Stimulated activated CD4-positive, alpha-beta T cell treated with anti-CD3 and anti-CD28 coated beads, Interleukin-1b, Interleukin-23, amount 100 ng/mL, for 1 hour (primary cell): Measurements from ENCODE around the gene ERF.
"Not testable (repeated sequence)": the region's sequence is repeated elsewhere in the genome, so short reads cannot be mapped to it uniquely, and the experiment has no call there.

Experiments
- DNase-seq, 2 donors: peaks; one replicate each; pipeline ENCODE4 v3.0.0-alpha.2; 2020; ENCODE audit warnings: low read depth in 2 of 2

The ERF gene

GRCh38 chr19:42275517-42275916, 20.6 kb upstream of the ERF start:
- DNase-seq, result no peak

- no peak for DNase-seq
Observed at GRCh38 chr19:42275103-42275502, 20.2 kb upstream of the ERF start.

GRCh38 chr19:42274065-42274682, 19.2 kb upstream of the ERF start:
- no peak for DNase-seq

GRCh38 chr19:42273407-42274064, 18.6 kb upstream of the ERF start:
- no peak for DNase-seq

GRCh38 chr19:42272989-42273406, 18.1 kb upstream of the ERF start:
- DNase-seq, result no peak

- DNase-seq, result no peak
Observed at GRCh38 chr19:42272535-42272897, 17.6 kb upstream of the ERF start.

- DNase-seq, result no peak
Observed at GRCh38 chr19:42271861-42272534, 17.1 kb upstream of the ERF start.

GRCh38 chr19:42271045-42271419, 16.1 kb upstream of the ERF start:
- DNase-seq, result no peak

GRCh38 chr19:42270346-42271044, 15.6 kb upstream of the ERF start:
- no peak for DNase-seq

- DNase-seq, result no peak
Observed at GRCh38 chr19:42269478-42270345, 14.8 kb upstream of the ERF start.

GRCh38 chr19:42268704-42269477, 14.0 kb upstream of the ERF start, which contains the start of gene CIC:
Gene CIC, plus strand, starts transcription at chr19:42269252. Its CDS starts 2,532 bp downstream, at chr19:42271784.
- peak; percentile 98 to 99 for DNase-seq

- peak; percentile 93 to 98 for DNase-seq
Observed at GRCh38 chr19:42268142-42268703, 13.3 kb upstream of the ERF start.

- no peak for DNase-seq
Observed at GRCh38 chr19:42267644-42268141, 12.8 kb upstream of the ERF start.

GRCh38 chr19:42266928-42267603, 12.1 kb upstream of the ERF start:
- not testable (repeated sequence) for DNase-seq

- DNase-seq, result not testable (repeated sequence)
Observed at GRCh38 chr19:42266105-42266504, 11.2 kb upstream of the ERF start.

- DNase-seq, result no peak
Observed at GRCh38 chr19:42261763-42262162, 6.8 kb upstream of the ERF start.

GRCh38 chr19:42257842-42258241, 2.9 kb upstream of the ERF start:
- DNase-seq, result not testable (repeated sequence)

- no peak for DNase-seq
Observed at GRCh38 chr19:42255766-42256745, 1.1 kb upstream of the ERF start.
